RWPE2 (cell line): ENCODE data around the gene ERO1B.
A peak's percentile ranks its signal among the peaks of the same experiment; 100 is the strongest.

ENCODE experiments used
- ATAC-seq: fragments of 200-7000 bp; cut with Tn5 transposase; 3 replicates; pipeline ENCODE4 v1.9.1; 2021; ENCODE audit warnings: low read depth
- DNase-seq: peaks from one replicate; pipeline ENCODE4 v3.0.0-alpha.2; 2020; ENCODE audit warnings: low spot score
- H3K27ac ChIP-seq: fragments of 450-650 bp; 2 replicates; pipeline ENCODE4 v1.5.1; 2017; ENCODE audit warnings: mild to moderate bottlenecking; ENCODE audit not compliant: poor library complexity, severe bottlenecking
- H3K27me3 ChIP-seq: fragments of 250-450 bp; sonication (Bioruptor Pico); 2 replicates; pipeline ENCODE4 v1.5.1; 2021; ENCODE audit warnings: mild to moderate bottlenecking, moderate library complexity; ENCODE audit not compliant: insufficient read depth, poor library complexity, severe bottlenecking
- H3K36me3 ChIP-seq: fragments of 250-450 bp; sonication (Bioruptor Pico); 2 replicates; pipeline ENCODE4 v1.5.1; 2020; ENCODE audit warnings: low read depth, mild to moderate bottlenecking, moderate library complexity
- H3K4me1 ChIP-seq: fragments of 250-450 bp; sonication (Bioruptor Pico); 2 replicates; pipeline ENCODE4 v1.5.1; 2021; ENCODE audit warnings: mild to moderate bottlenecking, moderate library complexity; ENCODE audit not compliant: insufficient read depth, poor library complexity, severe bottlenecking
- H3K4me3 ChIP-seq: fragments of 250-450 bp; sonication (Bioruptor Pico); 2 replicates; pipeline ENCODE4 v1.5.1; 2021; ENCODE audit warnings: mild to moderate bottlenecking, moderate library complexity; ENCODE audit not compliant: severe bottlenecking
- H3K9me3 ChIP-seq: fragments of 250-450 bp; sonication (Bioruptor Pico); 2 replicates; pipeline ENCODE4 v1.5.1; 2021; ENCODE audit warnings: mild to moderate bottlenecking, moderate library complexity; ENCODE audit not compliant: severe bottlenecking
- CTCF ChIP-seq: fragments of 450-650 bp; IDR thresholded peaks from one replicate; pipeline ENCODE4 v1.5.1; 2017; ENCODE audit warnings: mild to moderate bottlenecking, moderate library complexity; ENCODE audit not compliant: poor library complexity, severe bottlenecking

The ERO1B gene

GRCh38 chr1:236168716-236169429 lies 112.9 kb downstream of the ERO1B start:
- DNase-seq (no peak), ATAC-seq (peak; percentile 66)
- Histone ChIP-seq H3K4me3 (no peak overlapping the region), H3K9me3 (no peaks in the 10 kb centered on the region), H3K4me1 (no peaks in the 10 kb centered on the region), H3K27ac (no peak overlapping the region), H3K27me3 (no peaks in the 10 kb centered on the region), H3K36me3 (no peaks in the 10 kb centered on the region)
- TF ChIP-seq CTCF = no peak

- no peak for ATAC-seq
- H3K36me3 ChIP-seq = no peaks in the 10 kb centered on the region
- DNase-seq = no peak
- H3K4me1 ChIP-seq = no peaks in the 10 kb centered on the region
- no peak for TF ChIP-seq CTCF
- H3K4me3 ChIP-seq = no peak overlapping the region
- H3K9me3 ChIP-seq = no peaks in the 10 kb centered on the region
- H3K27ac ChIP-seq = no peak overlapping the region
- H3K27me3 ChIP-seq = no peaks in the 10 kb centered on the region
These were observed 114.2 kb downstream of the ERO1B start for GRCh38 chr1:236167578-236167977.

GRCh38 chr1:236167154-236167553 lies 114.6 kb downstream of the ERO1B start:
- H3K27ac ChIP-seq = no peak overlapping the region
- H3K4me1 ChIP-seq = no peaks in the 10 kb centered on the region
- no peak for DNase-seq
- H3K9me3 ChIP-seq = no peaks in the 10 kb centered on the region
- H3K36me3 ChIP-seq = no peaks in the 10 kb centered on the region
- no peaks in the 10 kb centered on the region for H3K27me3 ChIP-seq
- no peak overlapping the region for H3K4me3 ChIP-seq
- TF ChIP-seq CTCF = no peak
- ATAC-seq = no peak

GRCh38 chr1:236166041-236166440 lies 115.7 kb downstream of the ERO1B start:
- Histone ChIP-seq H3K36me3 (no peaks in the 10 kb centered on the region), H3K4me1 (no peaks in the 10 kb centered on the region), H3K4me3 (no peak overlapping the region), H3K9me3 (peaks cover 2% of the 10 kb centered on the region), H3K27me3 (no peaks in the 10 kb centered on the region), H3K27ac (no peak overlapping the region)
- ATAC-seq (no peak), DNase-seq (no peak)
- TF ChIP-seq CTCF = no peak
